PFSK-1 (cell line): Measurements from ENCODE around the gene PCBP3.

ENCODE experiments used
- FOXP2 ChIP-seq: optimal IDR thresholded peaks from 2 replicates; pipeline ENCODE3; 2011; ENCODE audit warnings: borderline replicate concordance, control low read depth, inconsistent platforms; ENCODE audit not compliant: insufficient read depth; ENCODE audit errors: extremely low read length, extremely low read depth
- POLR2AphosphoS5 ChIP-seq: IDR thresholded peaks from 2 replicates; pipeline ENCODE4 v1.6.1; 2012; ENCODE audit warnings: low read depth, mild to moderate bottlenecking, control low read depth, low read length, moderate library complexity
- REST ChIP-seq, 2 experiments: IDR thresholded peaks; 2 replicates each; pipeline versions ENCODE4 v1.6.1 to v1.8.0; 2011 to 2012; ENCODE audit warnings: low read depth in 2 of 2, low read length in 2 of 2, control low read depth in 1 of 2, inconsistent platforms in 1 of 2, mild to moderate bottlenecking in 1 of 2, moderate library complexity in 1 of 2; ENCODE audit not compliant: insufficient read depth in 1 of 2
- SIN3A ChIP-seq: IDR thresholded peaks from 2 replicates; pipeline ENCODE4 v1.6.1; 2012; ENCODE audit warnings: mild to moderate bottlenecking, low read length, moderate library complexity, borderline replicate concordance; ENCODE audit not compliant: insufficient read depth
- TAF1 ChIP-seq: IDR thresholded peaks from 2 replicates; pipeline ENCODE4 v1.6.1; 2012; ENCODE audit warnings: low read length, control low read depth, borderline replicate concordance; ENCODE audit not compliant: insufficient read depth

PCBP3 gene

GRCh38 chr21:45837936-45838335 is 194.4 kb downstream of the PCBP3 start:
- no peak for TF ChIP-seq REST (IDR thresholded peaks at IDR 0.05; ENCODE audit: insufficient read depth in 1 of 2, low read depth in 2 of 2, low read length in 2 of 2)
- no peak for TF ChIP-seq TAF1
- TF ChIP-seq SIN3A, result no peak
- no peak for TF ChIP-seq FOXP2
- no peak for TF ChIP-seq POLR2AphosphoS5

DNA sequence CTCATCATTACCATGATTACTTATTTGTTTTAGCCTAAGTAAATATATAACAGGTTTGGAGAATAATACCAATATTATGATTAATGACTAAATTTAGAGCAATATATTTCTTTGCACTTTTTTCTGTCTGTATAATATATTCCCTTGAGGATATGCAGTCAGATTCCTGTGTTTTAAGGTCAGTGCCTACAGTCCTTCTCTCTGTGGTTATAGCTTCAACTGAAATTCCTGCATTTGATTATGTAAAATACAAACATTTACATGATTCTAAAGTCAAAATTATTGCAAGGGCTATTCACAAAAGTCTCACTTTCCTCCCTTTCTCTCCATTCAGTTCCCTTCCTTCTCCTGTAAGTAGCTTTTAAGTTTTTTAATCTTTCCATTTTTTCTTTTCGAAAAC is 195.1 kb downstream of the PCBP3 start:
- TF ChIP-seq REST (IDR thresholded peaks at IDR 0.05; ENCODE audit: insufficient read depth in 1 of 2, low read depth in 2 of 2, low read length in 2 of 2), result no peak
- TF ChIP-seq TAF1, result no peak
- TF ChIP-seq SIN3A, result no peak
- no peak for TF ChIP-seq POLR2AphosphoS5
- no peak for TF ChIP-seq FOXP2

DNA sequence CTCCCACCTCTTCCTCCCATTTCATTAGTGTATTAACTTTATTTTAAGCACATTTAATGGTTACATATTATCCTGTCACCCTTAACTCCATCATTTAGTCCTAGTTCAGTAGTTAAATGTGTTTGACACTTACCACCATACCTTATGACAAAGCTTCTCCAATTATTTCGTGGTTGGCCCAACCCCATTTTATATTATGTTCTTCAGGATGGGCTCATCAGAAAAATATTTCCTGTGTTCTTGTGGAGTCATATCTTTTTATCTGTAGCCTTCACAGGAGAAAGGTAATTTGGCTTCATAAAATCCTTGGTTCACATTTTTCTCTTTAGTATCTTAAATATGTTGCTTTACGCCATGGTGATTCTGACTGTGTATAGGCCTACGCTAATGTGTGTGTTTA is 195.7 kb downstream of the PCBP3 start:
- TF ChIP-seq SIN3A (no peak), FOXP2 (no peak), POLR2AphosphoS5 (no peak), TAF1 (no peak), REST (IDR thresholded peaks at IDR 0.05; ENCODE audit: insufficient read depth in 1 of 2, low read depth in 2 of 2, low read length in 2 of 2) (no peak)

DNA sequence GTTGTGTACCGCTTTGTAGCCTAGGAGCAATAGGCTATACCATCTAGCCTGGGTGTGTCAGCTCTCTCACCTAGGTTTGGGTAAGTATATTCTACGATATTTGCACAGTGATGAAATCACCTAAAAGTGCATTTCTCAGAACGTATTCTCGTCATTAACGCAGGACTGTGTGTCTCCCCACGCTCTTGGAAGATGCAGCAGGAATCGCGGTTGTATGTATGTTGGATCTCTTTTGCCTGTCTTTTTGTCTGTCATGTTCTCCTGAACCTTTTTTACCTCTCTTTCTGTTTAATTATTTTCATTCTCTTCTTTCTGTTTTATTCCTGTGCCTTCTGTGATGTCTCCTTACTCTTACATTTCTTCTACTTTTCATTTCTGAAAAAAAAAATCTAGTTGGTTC is 197.5 kb downstream of the PCBP3 start:
- TF ChIP-seq TAF1 (no peak), REST (IDR thresholded peaks at IDR 0.05; ENCODE audit: insufficient read depth in 1 of 2, low read depth in 2 of 2, low read length in 2 of 2) (no peak), SIN3A (no peak)

- TF ChIP-seq FOXP2 (no peak), REST (IDR thresholded peaks at IDR 0.05; ENCODE audit: insufficient read depth in 1 of 2, low read depth in 2 of 2, low read length in 2 of 2) (no peak), SIN3A (no peak), POLR2AphosphoS5 (no peak), TAF1 (no peak)
These were observed 199.9 kb downstream of the PCBP3 start for GRCh38 chr21:45843426-45843825.
